Mammary epithelial cell (primary cell): ENCODE data around the gene C10orf143.

Experiments used
- CTCF ChIP-seq, 2 donors: IDR thresholded peaks in 1 of 2; conservative IDR thresholded peaks in 1 of 2; 2 replicates each; pipeline ENCODE4 v1.5.1; 2011 to 2012; ENCODE audit warnings: inconsistent platforms in 2 of 2, low read length in 2 of 2, mild to moderate bottlenecking in 2 of 2, control low read depth in 1 of 2, low read depth in 1 of 2; ENCODE audit not compliant: insufficient read depth in 1 of 2; ENCODE audit errors: extremely low read depth in 1 of 2
- EZH2 ChIP-seq: IDR thresholded peaks from 2 replicates; pipeline ENCODE4 v1.6.1; 2012; ENCODE audit warnings: low read length, inconsistent platforms, borderline replicate concordance

GRCh38 chr10:130025326-130025725 is 85.3 kb downstream of the C10orf143 start:
- no peak for TF ChIP-seq CTCF (conservative IDR thresholded peaks at IDR 0.05 in 1 of 2, IDR thresholded peaks at IDR 0.05 in 1 of 2; ENCODE audit: extremely low read depth in 1 of 2, insufficient read depth in 1 of 2, low read depth in 1 of 2, low read length in 2 of 2)
- no peak for TF ChIP-seq EZH2
